H1 (cell line): ENCODE data around the gene CFAP100. TPM values are rescaled to one million over a fixed set of nuclear protein-coding genes. Genes with fewer than 3 reads are reported as not detected.

Experiments used
- BCL11A ChIP-seq, 2 experiments: IDR thresholded peaks; one replicate each; pipeline ENCODE4 v1.6.1; 2011; ENCODE audit warnings: low read depth in 2 of 2, low read length in 2 of 2, mild to moderate bottlenecking in 2 of 2
- KDM5A ChIP-seq: fragments of 200-600 bp; IDR thresholded peaks from 2 replicates; pipeline ENCODE4 v1.7.1; 2012; ENCODE audit warnings: mild to moderate bottlenecking, low read length, inconsistent platforms, mixed read lengths
- polyA plus RNA-seq, 7 experiments: library from polyadenylated mRNA; depleted of rRNA in 3 of 7; stranded (reverse) in 5 of 7; unstranded in 2 of 7; fragments of >200 nt in 5 of 7; fragments of 200-250 nt in 2 of 7; gene quantifications; 1 replicate in 5 of 7; 2 replicates in 1 of 7; 4 replicates in 1 of 7; pipeline versions ENCODE4 v1.2.1 to v1.2.3, GENCODE V29; 2011 to 2013; ENCODE audit warnings: missing spikeins in 2 of 7, mixed read lengths in 2 of 7
- total RNA-seq: library from RNA; stranded (reverse); fragmentation: NEBNext Ultra II Directional; extraction: Animal tissue kit (Norgen Biotek cat#: 25700); gene quantifications from 2 replicates; pipeline ENCODE4 v1.2.1, GENCODE V29; 2021

Gene CFAP100
- total and polyA plus RNA-seq, 2 of the 8 experiments (the other 6 are each of a cell fraction or from before 2014, with no cell fraction given) = 0.17 TPM; not detected in 1

DNA sequence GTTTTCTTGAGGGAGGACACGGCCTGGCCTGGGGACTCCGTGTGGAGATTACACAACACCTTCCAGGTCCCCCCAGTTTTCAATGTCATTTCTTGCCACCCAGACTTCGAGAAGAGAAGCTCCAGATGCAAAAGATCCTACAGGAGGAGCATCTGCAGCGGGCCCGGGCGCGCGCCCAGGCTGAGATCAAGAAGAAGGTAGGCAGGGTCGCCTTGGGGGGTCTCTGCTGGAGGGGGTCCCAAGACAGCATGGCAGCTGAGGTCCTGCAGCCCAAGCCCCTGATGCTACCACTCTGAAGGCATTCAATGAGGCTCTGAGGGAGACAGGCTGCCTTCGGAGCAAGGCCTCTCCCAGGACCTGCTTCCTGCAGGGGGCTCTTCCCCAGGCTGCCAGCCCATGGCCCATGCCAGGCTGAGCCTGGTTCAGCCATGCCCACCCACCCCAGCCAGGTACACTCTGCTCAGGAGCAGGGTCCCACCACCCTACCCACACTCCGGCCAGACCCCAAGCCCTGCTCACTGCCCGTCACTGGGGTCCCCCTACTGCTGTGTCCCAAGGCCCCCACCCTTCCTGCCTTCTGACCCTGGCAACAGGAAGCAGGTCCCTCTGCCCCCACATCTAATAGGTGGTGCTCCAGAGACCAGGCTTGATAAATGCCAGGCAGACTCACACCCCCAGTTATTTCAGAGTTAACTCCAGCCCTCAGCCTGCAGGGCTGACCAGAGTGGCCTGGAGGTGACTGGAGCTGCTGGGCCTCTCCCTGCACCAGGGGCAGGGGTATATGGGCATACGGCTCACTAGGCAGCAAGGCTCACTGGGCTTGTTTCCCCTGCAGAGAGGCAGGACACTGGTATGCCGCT lies 41.0 kb downstream of the CFAP100 start (continued):
- no peak for TF ChIP-seq BCL11A (IDR thresholded peaks at IDR 0.05; ENCODE audit: low read depth in 2 of 2, low read length in 2 of 2)
- TF ChIP-seq KDM5A = no peak
